WTC11 (cell line): Measurements from ENCODE around the gene KCTD3. TPM values are rescaled to one million over a fixed set of nuclear protein-coding genes. Genes with fewer than 3 reads are reported as not detected.

ENCODE experiments used
- ATAC-seq: fragments of 200-7000 bp; cut with Tn5 transposase; 2 replicates; pipeline ENCODE4 v1.10.0; 2021; ENCODE audit warnings: mild to moderate bottlenecking, moderate library complexity
- CTCF ChIA-PET: fragments of 300-600 bp; sonication (Branson Sonifier 250); formaldehyde crosslinking; loops from one replicate; lab custom pipeline; 2021; ENCODE audit warnings: antibody characterized with exemption; lab: Charles Lee
- POLR2A ChIA-PET: fragments of 350-600 bp; sonication (Branson Sonifier 250); formaldehyde crosslinking; loops from one replicate; lab custom pipeline; 2021; ENCODE audit warnings: antibody characterized with exemption; lab: Charles Lee
- DNase-seq: peaks from one replicate; pipeline ENCODE4 v3.0.0; 2021; ENCODE audit warnings: low spot score
- H3K27ac Mint-ChIP-seq: 2 replicates; pipeline ENCODE4 v1.8.0; 2021; ENCODE audit warnings: mixed read lengths
- H3K27me3 Mint-ChIP-seq: 2 replicates; pipeline ENCODE4 v1.8.0; 2021; ENCODE audit warnings: low read depth, mild to moderate bottlenecking, moderate library complexity, mixed read lengths
- H3K36me3 Mint-ChIP-seq: 2 replicates; pipeline ENCODE4 v1.8.0; 2021; ENCODE audit warnings: mixed read lengths
- H3K4me1 Mint-ChIP-seq: 2 replicates; pipeline ENCODE4 v1.8.0; 2022; ENCODE audit warnings: mixed read lengths
- H3K4me3 Mint-ChIP-seq: 2 replicates; pipeline ENCODE4 v1.8.0; 2021; ENCODE audit warnings: mild to moderate bottlenecking, moderate library complexity, mixed read lengths
- H3K9me3 Mint-ChIP-seq: 2 replicates; pipeline ENCODE4 v1.8.0; 2021; ENCODE audit warnings: mixed read lengths
- AR ChIP-seq: fragments of 250-450 bp; sonication (Bioruptor Pico); IDR thresholded peaks from 2 replicates; pipeline ENCODE4 v1.9.0; 2021; ENCODE audit warnings: mild to moderate bottlenecking
- CBFB ChIP-seq: sonication (generic); formaldehyde crosslinking; IDR thresholded peaks from 2 replicates; pipeline ENCODE4 v1.8.1; 2022; ENCODE audit warnings: mild to moderate bottlenecking, low read depth, missing genetic modification reagents
- CREM ChIP-seq: sonication (generic); formaldehyde crosslinking; IDR thresholded peaks from 2 replicates; pipeline ENCODE4 v1.8.1; 2022; ENCODE audit warnings: mild to moderate bottlenecking, missing genetic modification reagents, moderate library complexity
- CTCF ChIP-seq: fragments of 200-600 bp; IDR thresholded peaks from 2 replicates; pipeline ENCODE4 v1.8.0; 2022; ENCODE audit warnings: antibody characterized with exemption
- ELF4 ChIP-seq: sonication (generic); formaldehyde crosslinking; IDR thresholded peaks from 2 replicates; pipeline ENCODE4 v1.8.1; 2022; ENCODE audit warnings: low read depth, mild to moderate bottlenecking, moderate library complexity, missing genetic modification reagents
- ETV6 ChIP-seq: sonication (generic); formaldehyde crosslinking; IDR thresholded peaks from 2 replicates; pipeline ENCODE4 v1.8.1; 2022; ENCODE audit warnings: mild to moderate bottlenecking, missing genetic modification reagents
- FOXK1 ChIP-seq: sonication (generic); formaldehyde crosslinking; IDR thresholded peaks from 2 replicates; pipeline ENCODE4 v1.8.0; 2022; ENCODE audit warnings: mild to moderate bottlenecking, moderate library complexity, missing genetic modification reagents
- GRHL2 ChIP-seq: fragments of 250-450 bp; sonication (Bioruptor Pico); IDR thresholded peaks from 2 replicates; pipeline ENCODE4 v1.8.0; 2022; ENCODE audit warnings: mild to moderate bottlenecking, moderate library complexity; ENCODE audit not compliant: insufficient replicate concordance, severe bottlenecking
- GTF2I ChIP-seq: fragments of 250-450 bp; sonication (Bioruptor Pico); conservative IDR thresholded peaks from 2 replicates; pipeline ENCODE4 v1.4.0; 2021; ENCODE audit warnings: mild to moderate bottlenecking
- HMGA2 ChIP-seq: fragments of 250-450 bp; sonication (Bioruptor Pico); IDR thresholded peaks from 2 replicates; pipeline ENCODE4 v1.4.0; 2021; ENCODE audit warnings: mild to moderate bottlenecking, moderate library complexity
- HMGXB4 ChIP-seq: sonication (generic); formaldehyde crosslinking; IDR thresholded peaks from 2 replicates; pipeline ENCODE4 v1.8.1; 2023; ENCODE audit warnings: mild to moderate bottlenecking, moderate library complexity, missing genetic modification reagents
- IRF1 ChIP-seq: sonication (generic); formaldehyde crosslinking; IDR thresholded peaks from 2 replicates; pipeline ENCODE4 v1.8.0; 2023; ENCODE audit warnings: missing genetic modification reagents
- KAT7 ChIP-seq: sonication (generic); formaldehyde crosslinking; IDR thresholded peaks from 2 replicates; pipeline ENCODE4 v1.8.1; 2023; ENCODE audit warnings: missing genetic modification reagents, mild to moderate bottlenecking, borderline replicate concordance
- MYBL2 ChIP-seq: sonication (generic); formaldehyde crosslinking; IDR thresholded peaks from 2 replicates; pipeline ENCODE4 v1.8.1; 2023; ENCODE audit warnings: mild to moderate bottlenecking, moderate library complexity, missing genetic modification reagents
- NFATC4 ChIP-seq: fragments of 250-450 bp; sonication (Bioruptor Pico); IDR thresholded peaks from 2 replicates; pipeline ENCODE4 v1.9.0; 2021; ENCODE audit warnings: mild to moderate bottlenecking
- OVOL2 ChIP-seq: fragments of 250-450 bp; sonication (Bioruptor Pico); IDR thresholded peaks from 2 replicates; pipeline ENCODE4 v1.9.0; 2021; ENCODE audit warnings: mild to moderate bottlenecking, borderline replicate concordance
- SMAD4 ChIP-seq: sonication (generic); formaldehyde crosslinking; IDR thresholded peaks from 2 replicates; pipeline ENCODE4 v1.8.0; 2022; ENCODE audit warnings: mild to moderate bottlenecking, missing genetic modification reagents
- SP1 ChIP-seq: sonication (generic); formaldehyde crosslinking; conservative IDR thresholded peaks from 2 replicates; pipeline ENCODE4 v1.8.1; 2022; ENCODE audit warnings: missing genetic modification reagents
- TEAD1 ChIP-seq: sonication (generic); formaldehyde crosslinking; IDR thresholded peaks from 2 replicates; pipeline ENCODE4 v1.8.0; 2022; ENCODE audit warnings: mild to moderate bottlenecking, missing genetic modification reagents
- ZNF232 ChIP-seq: sonication (generic); formaldehyde crosslinking; IDR thresholded peaks from 2 replicates; pipeline ENCODE4 v1.8.0; 2022; ENCODE audit warnings: mild to moderate bottlenecking, missing genetic modification reagents
- ZNF512 ChIP-seq: sonication (generic); formaldehyde crosslinking; IDR thresholded peaks from 2 replicates; pipeline ENCODE4 v1.8.1; 2022; ENCODE audit warnings: missing genetic modification reagents, borderline replicate concordance
- total RNA-seq: library from RNA; stranded (reverse); gene quantifications from 3 replicates; pipeline ENCODE4 v1.2.3, GENCODE V29; 2021

Gene KCTD3
- total RNA-seq, 1 experiment from 2014 or later, result 55.6 TPM

GRCh38 chr1:215637041-215637573, 70.0 kb downstream of the KCTD3 start:
- no peak overlapping the region for H3K27ac Mint-ChIP-seq

GRCh38 chr1:215640429-215641148, 73.5 kb downstream of the KCTD3 start:
- POLR2A ChIA-PET, result no interaction called here
- CTCF ChIA-PET, result no interaction called here
- H3K4me3 Mint-ChIP-seq, result no peak overlapping the region
- TF ChIP-seq FOXK1 (CRISPR knock-in tag), result no peak
- no peak for TF ChIP-seq ZNF232 (CRISPR knock-in tag)
- TF ChIP-seq GRHL2 (CRISPR knock-in tag), result no peak
- no peak for TF ChIP-seq CREM
- no peak for TF ChIP-seq IRF1 (CRISPR knock-in tag)
- no peak for TF ChIP-seq NFATC4
- no peak for TF ChIP-seq HMGXB4 (CRISPR knock-in tag)
- no peak for TF ChIP-seq KAT7 (CRISPR knock-in tag)
- TF ChIP-seq ETV6 (CRISPR knock-in tag), result no peak
- TF ChIP-seq CBFB (CRISPR knock-in tag), result no peak
- no peak for DNase-seq
- H3K36me3 Mint-ChIP-seq, result no peaks in the 10 kb centered on the region
- peaks cover 18% of the 10 kb centered on the region for H3K4me1 Mint-ChIP-seq
- ATAC-seq, result no peak
- H3K9me3 Mint-ChIP-seq, result no peaks in the 10 kb centered on the region
- no peaks in the 10 kb centered on the region for H3K27me3 Mint-ChIP-seq
- no peak overlapping the region for H3K27ac Mint-ChIP-seq

More at GRCh38 chr1:215637041-215637573, 70.0 kb downstream of the KCTD3 start:
- H3K4me1 Mint-ChIP-seq, result peaks cover 19% of the 10 kb centered on the region
- no peak for DNase-seq
- H3K36me3 Mint-ChIP-seq, result no peaks in the 10 kb centered on the region
- POLR2A ChIA-PET, result no interaction called here
- no peak overlapping the region for H3K4me3 Mint-ChIP-seq
- ATAC-seq, result peak; percentile 25
- TF ChIP-seq ELF4 (CRISPR knock-in tag) (no peak), ZNF232 (CRISPR knock-in tag) (no peak), OVOL2 (CRISPR knock-in tag) (no peak), GTF2I (no peak), HMGA2 (CRISPR knock-in tag) (no peak)
- TF ChIP-seq, all 79 proteins: peak for 0
- CTCF ChIA-PET, result interaction anchor here (1.0 kb wide), 1 partner anchor 73 kb away, joined by 4 read pairs; no protein-coding TSS in a partner anchor
- no peaks in the 10 kb centered on the region for H3K9me3 Mint-ChIP-seq
- no peaks in the 10 kb centered on the region for H3K27me3 Mint-ChIP-seq

- Mint-ChIP-seq H3K36me3 (no peaks in the 10 kb centered on the region), H3K27ac (no peak overlapping the region), H3K4me3 (no peak overlapping the region), H3K9me3 (no peaks in the 10 kb centered on the region), H3K27me3 (no peaks in the 10 kb centered on the region), H3K4me1 (peaks cover 18% of the 10 kb centered on the region)
- CTCF ChIA-PET, result no interaction called here
- no peak for DNase-seq
- no peak for ATAC-seq
- POLR2A ChIA-PET, result no interaction called here
- TF ChIP-seq SMAD4 (no peak), SP1 (CRISPR knock-in tag) (no peak), AR (no peak), ZNF512 (CRISPR knock-in tag) (no peak), CTCF (no peak), MYBL2 (CRISPR knock-in tag) (no peak), TEAD1 (no peak)
These were observed 76.7 kb downstream of the KCTD3 start for GRCh38 chr1:215643592-215644321.
